ENCODE results near the gene EPB41L2. TPM values are rescaled to one million over a fixed set of nuclear protein-coding genes. Genes with fewer than 3 reads are reported as not detected.

Gene EPB41L2
- total RNA-seq, 4 donors from 2014 or later: 58.8 to 105 (median 81.3) TPM

DNA sequence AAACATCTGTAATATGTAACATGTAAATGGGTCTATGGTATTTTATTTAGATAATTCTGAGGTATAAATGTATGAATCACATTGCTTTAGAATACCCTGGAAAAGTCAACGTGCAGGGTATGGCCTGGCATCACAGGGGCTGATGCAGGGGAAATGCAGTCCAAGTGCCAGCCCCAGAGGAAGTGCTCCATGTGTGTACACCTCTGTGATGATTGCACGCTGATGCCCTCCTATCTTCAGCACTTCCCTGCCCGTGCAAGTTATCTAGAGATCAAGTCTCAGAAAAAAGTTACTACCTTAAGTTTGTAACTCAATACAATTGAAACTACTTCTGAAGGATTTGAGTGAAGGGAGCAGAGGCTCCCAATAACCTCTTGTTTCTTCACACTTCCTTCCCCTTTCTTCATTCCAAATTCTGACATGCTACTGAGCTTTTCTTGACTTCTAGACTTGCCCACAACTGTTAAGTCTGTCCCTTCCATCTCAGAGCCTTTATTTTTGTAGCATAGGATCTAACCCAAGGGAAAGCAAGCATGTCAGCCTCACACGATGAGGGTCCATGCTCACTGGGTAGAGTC, 233.6 kb downstream of the EPB41L2 start:
- Histone ChIP-seq H3K36me3 (no peaks in the 10 kb centered on the region), H3K27ac (no peak overlapping the region), H3K4me3 (replicated peaks in 1 of 3) (no peak overlapping the region), H3K27me3 (no peaks in the 10 kb centered on the region), H3K4me1 (no peaks in the 10 kb centered on the region), H3K9me3 (no peaks in the 10 kb centered on the region)
- intact Hi-C loops (cut with DNase I): no loop called here
- no peak for TF ChIP-seq POLR2A (IDR thresholded peaks at IDR 0.05)
- TF ChIP-seq, protein P1, sequence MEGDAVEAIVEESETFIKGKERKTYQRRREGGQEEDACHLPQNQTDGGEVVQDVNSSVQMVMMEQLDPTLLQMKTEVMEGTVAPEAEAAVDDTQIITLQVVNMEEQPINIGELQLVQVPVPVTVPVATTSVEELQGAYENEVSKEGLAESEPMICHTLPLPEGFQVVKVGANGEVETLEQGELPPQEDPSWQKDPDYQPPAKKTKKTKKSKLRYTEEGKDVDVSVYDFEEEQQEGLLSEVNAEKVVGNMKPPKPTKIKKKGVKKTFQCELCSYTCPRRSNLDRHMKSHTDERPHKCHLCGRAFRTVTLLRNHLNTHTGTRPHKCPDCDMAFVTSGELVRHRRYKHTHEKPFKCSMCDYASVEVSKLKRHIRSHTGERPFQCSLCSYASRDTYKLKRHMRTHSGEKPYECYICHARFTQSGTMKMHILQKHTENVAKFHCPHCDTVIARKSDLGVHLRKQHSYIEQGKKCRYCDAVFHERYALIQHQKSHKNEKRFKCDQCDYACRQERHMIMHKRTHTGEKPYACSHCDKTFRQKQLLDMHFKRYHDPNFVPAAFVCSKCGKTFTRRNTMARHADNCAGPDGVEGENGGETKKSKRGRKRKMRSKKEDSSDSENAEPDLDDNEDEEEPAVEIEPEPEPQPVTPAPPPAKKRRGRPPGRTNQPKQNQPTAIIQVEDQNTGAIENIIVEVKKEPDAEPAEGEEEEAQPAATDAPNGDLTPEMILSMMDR (IDR thresholded peaks at IDR 0.05): no peak
- WGBS, 2 donors: 78 to 82% methylated on average over 4 of the region's 4 CpGs
- no peak for DNase-seq

DNA sequence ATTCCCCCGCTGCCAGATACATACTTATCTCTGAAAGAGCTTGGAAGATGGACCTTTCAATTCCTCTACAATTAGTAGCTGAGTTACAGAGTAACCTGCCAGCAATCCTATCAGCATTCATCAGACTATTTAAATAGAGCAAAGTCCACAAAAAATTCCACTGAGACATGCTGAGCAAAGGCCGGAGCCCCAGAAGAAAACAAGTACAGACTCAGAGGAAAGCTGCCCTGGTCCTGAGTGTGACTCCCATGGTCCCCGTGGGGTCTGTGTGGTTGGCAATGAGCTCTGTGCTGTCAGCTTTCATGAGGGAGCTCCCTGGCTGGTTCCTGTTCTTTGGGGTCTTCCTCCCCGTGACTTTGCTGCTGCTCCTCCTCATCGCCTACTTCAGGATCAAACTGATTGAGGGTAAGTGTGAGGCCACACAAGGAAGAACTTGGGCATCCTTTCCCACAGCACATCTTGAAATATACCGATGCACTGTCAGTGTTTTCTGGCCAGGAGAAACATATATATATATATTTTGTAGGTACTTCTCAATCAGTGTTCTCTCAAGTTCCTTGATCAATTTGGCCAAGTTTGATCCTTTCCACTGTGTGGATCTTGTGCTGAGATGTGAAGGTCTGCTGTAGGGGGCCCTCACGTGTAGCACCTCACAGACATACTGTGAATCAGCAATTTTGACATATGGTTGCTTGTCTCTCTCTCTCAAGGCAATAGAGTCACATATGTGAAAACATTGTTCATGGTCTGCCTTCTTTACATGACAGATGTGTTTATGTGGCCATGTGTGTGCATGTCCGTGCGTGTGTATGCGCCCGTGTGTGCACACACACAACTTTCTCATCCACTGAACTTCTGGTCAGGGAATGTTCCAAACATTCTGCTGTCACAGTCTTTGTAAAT, 235.5 kb downstream of the EPB41L2 start, which contains the start of gene SMLR1:
Gene SMLR1, plus strand, starts transcription at position 160 of the 903 bp plus-strand sequence. Its CDS starts 8 bp downstream, at position 168.
- no peak for TF ChIP-seq POLR2A (IDR thresholded peaks at IDR 0.05)
- TF ChIP-seq, protein P1 (IDR thresholded peaks at IDR 0.05): no peak
- H3K27ac ChIP-seq: no peak within 1 kb of the TSS
- intact Hi-C loops (cut with DNase I): no loop called here
- no peaks in the 10 kb centered on the region for H3K36me3 ChIP-seq
- WGBS, 2 donors: 76 to 77% methylated on average over 11 of the region's 11 CpGs
- no peaks in the 10 kb centered on the region for H3K9me3 ChIP-seq
- no peak within 1 kb of the TSS for H3K4me3 ChIP-seq (replicated peaks in 1 of 3)
- DNase-seq: no peak
- no peaks in the 10 kb centered on the region for H3K27me3 ChIP-seq
- no peaks in the 10 kb centered on the region for H3K4me1 ChIP-seq

DNA sequence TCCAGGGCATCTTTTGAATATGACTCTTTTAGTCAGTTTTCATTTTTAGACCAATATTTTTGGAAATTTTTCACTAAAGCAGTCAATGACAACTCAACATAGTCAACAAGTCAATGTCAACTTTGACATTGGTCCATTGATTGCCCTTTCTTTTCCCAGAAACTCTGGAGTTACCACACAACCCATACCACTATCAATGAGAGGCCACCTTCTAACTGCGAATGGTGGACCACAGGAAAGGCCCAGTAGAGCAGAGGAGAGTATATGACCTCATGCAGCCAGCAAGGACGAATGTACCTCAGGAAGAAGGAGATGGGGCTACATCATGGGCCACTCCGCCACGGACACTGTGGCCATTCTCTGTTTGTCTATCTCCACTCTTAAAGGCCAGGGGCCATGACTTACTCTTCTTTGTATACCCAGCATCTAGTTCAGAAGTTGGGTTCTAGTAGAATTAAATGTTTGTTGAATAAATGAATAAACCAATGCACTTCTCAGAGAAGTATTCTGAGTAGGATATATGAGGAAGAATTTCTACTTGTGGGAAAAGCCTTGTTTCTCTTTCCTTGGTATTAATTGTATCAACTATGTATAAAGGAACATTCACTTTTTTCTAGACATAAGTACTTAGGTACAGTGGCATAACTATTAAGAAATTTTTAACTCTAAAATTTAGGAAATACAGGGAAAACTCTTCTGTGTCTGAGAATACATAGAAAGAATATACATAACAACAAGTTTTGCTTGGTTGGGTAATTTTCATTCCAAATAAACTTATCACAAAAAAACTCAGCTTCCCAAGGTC, 236.4 kb downstream of the EPB41L2 start:
- Histone ChIP-seq H3K4me1 (no peaks in the 10 kb centered on the region), H3K27ac (no peak overlapping the region), H3K27me3 (no peaks in the 10 kb centered on the region), H3K36me3 (no peaks in the 10 kb centered on the region), H3K9me3 (no peaks in the 10 kb centered on the region), H3K4me3 (replicated peaks in 1 of 3) (no peak overlapping the region)
- intact Hi-C loops (cut with DNase I): no loop called here
- no peak for DNase-seq
- WGBS, 2 donors: 85 to 92% methylated on average over 4 of the region's 4 CpGs
- TF ChIP-seq, protein P1 (IDR thresholded peaks at IDR 0.05): no peak
- no peak for TF ChIP-seq POLR2A (IDR thresholded peaks at IDR 0.05)

DNA sequence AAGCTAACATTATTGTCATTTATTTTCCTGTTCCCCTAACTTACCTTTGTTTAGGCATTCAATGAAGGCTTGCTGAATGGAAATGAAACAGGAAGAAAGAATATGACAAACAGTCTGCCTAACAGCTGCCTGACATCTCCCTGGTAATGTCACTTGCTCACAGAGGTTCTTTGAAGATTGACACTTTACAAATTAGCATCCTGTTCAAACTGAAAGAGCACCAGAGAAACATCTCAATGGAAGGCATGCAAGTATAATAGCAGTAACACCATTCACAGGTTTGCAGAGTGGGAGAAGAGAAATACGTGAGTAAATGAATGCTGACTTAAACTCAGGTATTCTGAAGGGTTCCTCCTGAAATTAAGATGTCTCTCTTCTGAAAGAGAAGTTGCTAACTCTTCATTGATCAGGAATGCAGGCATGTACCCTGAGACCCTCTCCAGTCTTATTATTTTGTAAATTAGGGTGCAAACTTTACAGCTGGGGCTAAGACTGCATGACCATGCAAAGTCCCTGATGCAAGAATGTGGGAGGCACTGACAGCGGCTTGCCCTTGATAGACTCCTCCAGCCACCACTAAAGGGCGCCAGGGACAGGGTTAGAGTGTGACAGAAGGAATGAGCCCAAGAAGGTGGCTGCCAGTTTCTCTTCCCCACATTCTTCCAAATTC, 237.1 kb downstream of the EPB41L2 start:
- Histone ChIP-seq H3K27me3 (no peaks in the 10 kb centered on the region), H3K4me3 (replicated peaks in 1 of 3) (no peak overlapping the region), H3K27ac (no peak overlapping the region), H3K4me1 (no peaks in the 10 kb centered on the region), H3K36me3 (no peaks in the 10 kb centered on the region), H3K9me3 (no peaks in the 10 kb centered on the region)
- no peak for DNase-seq
- intact Hi-C loops (cut with DNase I): no loop called here
- WGBS, 2 donors: 80 to 83% methylated on average over 3 of the region's 3 CpGs
- TF ChIP-seq, protein P1 (IDR thresholded peaks at IDR 0.05): no peak
- TF ChIP-seq POLR2A (IDR thresholded peaks at IDR 0.05): no peak
